HepG2 (cell line): ENCODE measurements around the gene ACADVL. TPM values are rescaled to one million over a fixed set of nuclear protein-coding genes. Genes with fewer than 3 reads are reported as not detected.
A peak's percentile ranks its signal among the peaks of the same experiment; 100 is the strongest.

Experiments
- AKAP8 ChIP-seq: sonication (generic); formaldehyde crosslinking; IDR thresholded peaks from 2 replicates; pipeline ENCODE4 v1.5.1; 2020; ENCODE audit warnings: mild to moderate bottlenecking, missing genetic modification reagents
- FOXK1 ChIP-seq: sonication (generic); formaldehyde crosslinking; IDR thresholded peaks from 2 replicates; pipeline ENCODE4 v1.4.0; 2020; ENCODE audit warnings: low read depth, missing genetic modification reagents, borderline replicate concordance
- FOXO1 ChIP-seq: sonication (generic); formaldehyde crosslinking; IDR thresholded peaks from 2 replicates; pipeline ENCODE4 v1.4.0; 2020; ENCODE audit warnings: missing genetic modification reagents
- GPN1 ChIP-seq: sonication (generic); formaldehyde crosslinking; IDR thresholded peaks from 2 replicates; pipeline ENCODE4 v1.5.1; 2020; ENCODE audit warnings: missing genetic modification reagents, borderline replicate concordance
- HDAC1 ChIP-seq: sonication (generic); formaldehyde crosslinking; IDR thresholded peaks from 2 replicates; pipeline ENCODE4 v1.5.1; 2020; ENCODE audit warnings: mild to moderate bottlenecking, missing genetic modification reagents
- MED1 ChIP-seq: sonication (generic); formaldehyde crosslinking; IDR thresholded peaks from 2 replicates; pipeline ENCODE4 v1.4.0; 2020; ENCODE audit warnings: missing genetic modification reagents
- REL ChIP-seq: sonication (generic); formaldehyde crosslinking; conservative IDR thresholded peaks from 2 replicates; pipeline ENCODE4 v1.8.0; 2022; ENCODE audit warnings: mild to moderate bottlenecking, missing genetic modification reagents, moderate library complexity
- SNRNP70 ChIP-seq: fragments of 200-400 bp; formaldehyde crosslinking; IDR thresholded peaks from 2 replicates; pipeline ENCODE4 v1.6.1; 2017; ENCODE audit warnings: mild to moderate bottlenecking, low read depth, low read length, moderate library complexity
- TSC22D2 ChIP-seq: sonication (generic); formaldehyde crosslinking; IDR thresholded peaks from 2 replicates; pipeline ENCODE4 v1.5.1; 2020; ENCODE audit warnings: missing genetic modification reagents, mild to moderate bottlenecking, borderline replicate concordance
- ZNF12 ChIP-seq: sonication (generic); formaldehyde crosslinking; IDR thresholded peaks from 2 replicates; pipeline ENCODE4 v1.5.0; 2020; ENCODE audit warnings: missing genetic modification reagents
- ZNF224 ChIP-seq: sonication (generic); formaldehyde crosslinking; IDR thresholded peaks from 2 replicates; pipeline ENCODE4 v1.5.0; 2020; ENCODE audit warnings: mild to moderate bottlenecking, missing genetic modification reagents
- ZNF264 ChIP-seq: sonication (generic); formaldehyde crosslinking; IDR thresholded peaks from 2 replicates; pipeline ENCODE4 v1.4.0; 2020; ENCODE audit warnings: missing genetic modification reagents
- ZNF337 ChIP-seq: sonication (generic); formaldehyde crosslinking; IDR thresholded peaks from 2 replicates; pipeline ENCODE4 v1.5.1; 2020; ENCODE audit warnings: missing genetic modification reagents, low read depth, mild to moderate bottlenecking, borderline replicate concordance
- ZNF33B ChIP-seq: sonication (generic); formaldehyde crosslinking; IDR thresholded peaks from 2 replicates; pipeline ENCODE4 v1.5.1; 2020; ENCODE audit warnings: mild to moderate bottlenecking, missing genetic modification reagents
- ZNF496 ChIP-seq: sonication (generic); formaldehyde crosslinking; IDR thresholded peaks from 2 replicates; pipeline ENCODE4 v1.8.1; 2023; ENCODE audit warnings: mild to moderate bottlenecking, moderate library complexity, missing genetic modification reagents; ENCODE audit not compliant: insufficient replicate concordance
- ZSCAN21 ChIP-seq: sonication (generic); formaldehyde crosslinking; IDR thresholded peaks from 2 replicates; pipeline ENCODE4 v1.8.0; 2022; ENCODE audit warnings: mild to moderate bottlenecking, missing genetic modification reagents, moderate library complexity, borderline replicate concordance
- polyA plus RNA-seq, 8 experiments: library from polyadenylated mRNA; depleted of rRNA in 3 of 8; stranded (reverse) in 7 of 8; unstranded in 1 of 8; fragments of >200 nt; fragmentation: Illumina TruSeq in 4 of 8; extraction: Trizol in 4 of 8; gene quantifications; 2 replicates each; pipeline versions ENCODE4 v1.2.1 to v1.2.3, GENCODE V29; 2011 to 2016; ENCODE audit warnings: low read depth in 4 of 8, missing spikeins in 1 of 8, mixed read lengths in 1 of 8; ENCODE audit not compliant: insufficient read depth in 1 of 8
- total RNA-seq, 5 experiments: library from RNA; depleted of rRNA; stranded (reverse); fragments of >200 nt; fragmentation: Illumina TruSeq; extraction: Trizol; gene quantifications; 2 replicates each; pipeline ENCODE4 v1.2.3, GENCODE V29; 2016; ENCODE audit warnings: low read depth in 1 of 5
- TF ChIP-seq, protein P1 (sequence below): IDR thresholded peaks from 2 replicates; pipeline ENCODE4 v1.6.1; 2016; ENCODE audit warnings: missing compliant biosample characterization, missing genetic modification reagents, borderline replicate concordance
- TF ChIP-seq, protein P2 (sequence below): IDR thresholded peaks from 2 replicates; pipeline ENCODE4 v1.6.1; 2016; ENCODE audit warnings: low read depth, missing genetic modification reagents, missing compliant biosample characterization
- TF ChIP-seq, protein P3 (sequence below): sonication (generic); formaldehyde crosslinking; IDR thresholded peaks from 2 replicates; pipeline ENCODE4 v1.8.1; 2023; ENCODE audit warnings: missing genetic modification reagents, mild to moderate bottlenecking, borderline replicate concordance
- TF ChIP-seq, protein P4 (sequence below): IDR thresholded peaks from 2 replicates; pipeline ENCODE4 v1.6.1; 2016; ENCODE audit warnings: missing compliant biosample characterization, missing genetic modification reagents, borderline replicate concordance

Gene ACADVL
- total and polyA plus RNA-seq, 2 of the 13 experiments (the other 11 are each of a cell fraction or from before 2014, with no cell fraction given), result 219 to 412 TPM

DNA sequence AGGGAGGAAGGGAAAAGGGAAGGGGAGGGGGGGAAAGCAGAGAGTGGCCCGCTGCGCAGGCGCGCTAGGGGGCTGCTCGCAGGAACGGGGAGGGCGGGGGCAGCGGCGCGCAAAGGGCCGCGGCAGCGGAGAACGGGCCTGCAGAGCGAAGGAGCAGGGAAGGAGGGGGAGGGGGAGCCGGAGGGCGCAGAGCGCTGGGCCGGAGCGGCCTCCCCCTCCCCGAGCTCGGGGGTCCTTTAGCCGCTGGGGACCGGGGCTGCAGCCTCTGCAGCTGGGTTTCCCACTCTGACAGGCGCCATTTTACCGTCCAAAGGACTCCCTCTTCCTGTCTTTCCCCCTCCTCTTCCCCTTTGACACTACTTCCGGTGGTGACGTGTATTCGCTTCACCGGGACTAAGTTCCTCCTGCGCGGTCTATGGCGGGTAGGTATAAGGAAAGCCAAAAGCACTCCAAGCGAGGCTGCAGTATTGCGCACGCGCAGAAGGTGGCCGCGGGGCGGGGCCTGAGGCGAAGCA lies 32.0 kb downstream of the ACADVL start, which contains the start of gene CTDNEP1 (continued):
- no peak for TF ChIP-seq FOXO1 (CRISPR knock-in tag)
- 0 out of 2 replicates have a peak, but pooled peaks have one; percentile 11 for TF ChIP-seq ZNF33B (CRISPR knock-in tag)
- TF ChIP-seq MED1, result no peak
- TF ChIP-seq HDAC1 (CRISPR knock-in tag), result no peak
- TF ChIP-seq ZNF496 (CRISPR knock-in tag), result no peak
- TF ChIP-seq ZNF224 (CRISPR knock-in tag), result no peak
- TF ChIP-seq ZNF264 (CRISPR knock-in tag), result no peak
- TF ChIP-seq, protein P1, sequence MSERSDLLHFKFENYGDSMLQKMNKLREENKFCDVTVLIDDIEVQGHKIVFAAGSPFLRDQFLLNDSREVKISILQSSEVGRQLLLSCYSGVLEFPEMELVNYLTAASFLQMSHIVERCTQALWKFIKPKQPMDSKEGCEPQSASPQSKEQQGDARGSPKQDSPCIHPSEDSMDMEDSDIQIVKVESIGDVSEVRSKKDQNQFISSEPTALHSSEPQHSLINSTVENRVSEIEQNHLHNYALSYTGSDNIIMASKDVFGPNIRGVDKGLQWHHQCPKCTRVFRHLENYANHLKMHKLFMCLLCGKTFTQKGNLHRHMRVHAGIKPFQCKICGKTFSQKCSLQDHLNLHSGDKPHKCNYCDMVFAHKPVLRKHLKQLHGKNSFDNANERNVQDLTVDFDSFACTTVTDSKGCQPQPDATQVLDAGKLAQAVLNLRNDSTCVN, result no peak
- TF ChIP-seq ZNF337 (CRISPR knock-in tag), result no peak
- no peak; the same call in 1 of the 2 replicates for TF ChIP-seq ZSCAN21 (CRISPR knock-in tag)
- no peak for TF ChIP-seq AKAP8 (CRISPR knock-in tag)
- TF ChIP-seq, protein P2, sequence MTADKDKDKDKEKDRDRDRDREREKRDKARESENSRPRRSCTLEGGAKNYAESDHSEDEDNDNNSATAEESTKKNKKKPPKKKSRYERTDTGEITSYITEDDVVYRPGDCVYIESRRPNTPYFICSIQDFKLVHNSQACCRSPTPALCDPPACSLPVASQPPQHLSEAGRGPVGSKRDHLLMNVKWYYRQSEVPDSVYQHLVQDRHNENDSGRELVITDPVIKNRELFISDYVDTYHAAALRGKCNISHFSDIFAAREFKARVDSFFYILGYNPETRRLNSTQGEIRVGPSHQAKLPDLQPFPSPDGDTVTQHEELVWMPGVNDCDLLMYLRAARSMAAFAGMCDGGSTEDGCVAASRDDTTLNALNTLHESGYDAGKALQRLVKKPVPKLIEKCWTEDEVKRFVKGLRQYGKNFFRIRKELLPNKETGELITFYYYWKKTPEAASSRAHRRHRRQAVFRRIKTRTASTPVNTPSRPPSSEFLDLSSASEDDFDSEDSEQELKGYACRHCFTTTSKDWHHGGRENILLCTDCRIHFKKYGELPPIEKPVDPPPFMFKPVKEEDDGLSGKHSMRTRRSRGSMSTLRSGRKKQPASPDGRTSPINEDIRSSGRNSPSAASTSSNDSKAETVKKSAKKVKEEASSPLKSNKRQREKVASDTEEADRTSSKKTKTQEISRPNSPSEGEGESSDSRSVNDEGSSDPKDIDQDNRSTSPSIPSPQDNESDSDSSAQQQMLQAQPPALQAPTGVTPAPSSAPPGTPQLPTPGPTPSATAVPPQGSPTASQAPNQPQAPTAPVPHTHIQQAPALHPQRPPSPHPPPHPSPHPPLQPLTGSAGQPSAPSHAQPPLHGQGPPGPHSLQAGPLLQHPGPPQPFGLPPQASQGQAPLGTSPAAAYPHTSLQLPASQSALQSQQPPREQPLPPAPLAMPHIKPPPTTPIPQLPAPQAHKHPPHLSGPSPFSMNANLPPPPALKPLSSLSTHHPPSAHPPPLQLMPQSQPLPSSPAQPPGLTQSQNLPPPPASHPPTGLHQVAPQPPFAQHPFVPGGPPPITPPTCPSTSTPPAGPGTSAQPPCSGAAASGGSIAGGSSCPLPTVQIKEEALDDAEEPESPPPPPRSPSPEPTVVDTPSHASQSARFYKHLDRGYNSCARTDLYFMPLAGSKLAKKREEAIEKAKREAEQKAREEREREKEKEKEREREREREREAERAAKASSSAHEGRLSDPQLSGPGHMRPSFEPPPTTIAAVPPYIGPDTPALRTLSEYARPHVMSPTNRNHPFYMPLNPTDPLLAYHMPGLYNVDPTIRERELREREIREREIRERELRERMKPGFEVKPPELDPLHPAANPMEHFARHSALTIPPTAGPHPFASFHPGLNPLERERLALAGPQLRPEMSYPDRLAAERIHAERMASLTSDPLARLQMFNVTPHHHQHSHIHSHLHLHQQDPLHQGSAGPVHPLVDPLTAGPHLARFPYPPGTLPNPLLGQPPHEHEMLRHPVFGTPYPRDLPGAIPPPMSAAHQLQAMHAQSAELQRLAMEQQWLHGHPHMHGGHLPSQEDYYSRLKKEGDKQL (CRISPR knock-in tag), result no peak
- TF ChIP-seq REL, result 0 out of 2 replicates have a peak, but pooled peaks have one; percentile 9
- no peak for TF ChIP-seq GPN1 (CRISPR knock-in tag)
- TF ChIP-seq ZNF12 (CRISPR knock-in tag), result no peak
- no peak for TF ChIP-seq TSC22D2
- TF ChIP-seq, protein P3, sequence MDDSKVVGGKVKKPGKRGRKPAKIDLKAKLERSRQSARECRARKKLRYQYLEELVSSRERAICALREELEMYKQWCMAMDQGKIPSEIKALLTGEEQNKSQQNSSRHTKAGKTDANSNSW, result no peak
- TF ChIP-seq, protein P4, sequence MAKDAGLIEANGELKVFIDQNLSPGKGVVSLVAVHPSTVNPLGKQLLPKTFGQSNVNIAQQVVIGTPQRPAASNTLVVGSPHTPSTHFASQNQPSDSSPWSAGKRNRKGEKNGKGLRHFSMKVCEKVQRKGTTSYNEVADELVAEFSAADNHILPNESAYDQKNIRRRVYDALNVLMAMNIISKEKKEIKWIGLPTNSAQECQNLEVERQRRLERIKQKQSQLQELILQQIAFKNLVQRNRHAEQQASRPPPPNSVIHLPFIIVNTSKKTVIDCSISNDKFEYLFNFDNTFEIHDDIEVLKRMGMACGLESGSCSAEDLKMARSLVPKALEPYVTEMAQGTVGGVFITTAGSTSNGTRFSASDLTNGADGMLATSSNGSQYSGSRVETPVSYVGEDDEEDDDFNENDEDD (CRISPR knock-in tag), result peak; percentile 63; the same call in 1 of the 2 replicates
- TF ChIP-seq SNRNP70, result no peak
- peak; percentile 61; the same call in 1 of the 2 replicates for TF ChIP-seq FOXK1 (CRISPR knock-in tag)
